Caco-2 (cell line): ENCODE data around the gene RNF214. TPM values are rescaled to one million over a fixed set of nuclear protein-coding genes. Genes with fewer than 3 reads are reported as not detected.

Experiments
- BruUV-seq: library from RNA; stranded (reverse); fragments of 400-500 nt; replicated peaks from 2 replicates; lab custom pipeline; 2021; lab: Mats Ljungman, UMichigan
- CTCF ChIA-PET: fragments of 300-600 bp; sonication (Branson Sonifier 250); formaldehyde crosslinking; loops from one replicate; lab custom pipeline; 2022; ENCODE audit warnings: antibody characterized with exemption; lab: Charles Lee
- POLR2A ChIA-PET: fragments of 300-600 bp; sonication (Branson Sonifier 250); formaldehyde crosslinking; loops from one replicate; lab custom pipeline; 2022; ENCODE audit warnings: antibody characterized with exemption; lab: Charles Lee
- DNase-seq, 2 experiments: peaks; one replicate each; pipeline versions ENCODE4 v3.0.0 to v3.0.0-alpha.2; 2020 to 2022
- H3K27me3 ChIP-seq: replicated peaks from 2 replicates; pipeline ENCODE4 v1.6.0; 2011; ENCODE audit warnings: low read length; ENCODE audit not compliant: control insufficient read depth, insufficient read depth
- H3K36me3 ChIP-seq: 2 replicates; pipeline ENCODE4 v1.5.1; 2011; ENCODE audit warnings: low read length; ENCODE audit not compliant: control insufficient read depth, insufficient read depth
- H3K4me1 ChIP-seq: fragments of 250-450 bp; sonication (Bioruptor Pico); 2 replicates; pipeline ENCODE4 v1.5.1; 2020; ENCODE audit warnings: mild to moderate bottlenecking
- H3K4me3 ChIP-seq: 2 replicates; pipeline ENCODE4 v1.5.1; 2011; ENCODE audit warnings: low read depth, mild to moderate bottlenecking, control low read depth, low read length
- H3K9me3 ChIP-seq: fragments of 250-450 bp; sonication (Bioruptor Pico); 2 replicates; pipeline ENCODE4 v1.5.1; 2020; ENCODE audit warnings: mild to moderate bottlenecking, moderate library complexity
- H3K27ac Mint-ChIP-seq: one replicate; pipeline ENCODE4 v1.8.0; 2022; ENCODE audit warnings: mixed read lengths; ENCODE audit not compliant: unreplicated experiment
- H3K27me3 Mint-ChIP-seq: one replicate; pipeline ENCODE4 v1.8.0; 2022; ENCODE audit warnings: mixed read lengths; ENCODE audit not compliant: insufficient read depth, unreplicated experiment
- H3K36me3 Mint-ChIP-seq: one replicate; pipeline ENCODE4 v1.8.0; 2022; ENCODE audit warnings: mild to moderate bottlenecking, mixed read lengths; ENCODE audit not compliant: insufficient read depth, unreplicated experiment
- H3K4me1 Mint-ChIP-seq: one replicate; pipeline ENCODE4 v1.8.0; 2022; ENCODE audit warnings: low read depth, mixed read lengths; ENCODE audit not compliant: unreplicated experiment
- H3K4me3 Mint-ChIP-seq: one replicate; pipeline ENCODE4 v1.8.0; 2022; ENCODE audit warnings: mild to moderate bottlenecking, moderate library complexity, mixed read lengths; ENCODE audit not compliant: unreplicated experiment
- H3K9me3 Mint-ChIP-seq: one replicate; pipeline ENCODE4 v1.8.0; 2022; ENCODE audit warnings: mixed read lengths; ENCODE audit not compliant: unreplicated experiment
- intact Hi-C: fragments of 100-400 bp; cut with micrococcal nuclease; formaldehyde crosslinking; loops from one replicate; pipeline ENCODE4 v1.10.0; 2022; ENCODE audit not compliant: unreplicated experiment
- total RNA-seq: library from RNA; stranded (reverse); gene quantifications from 2 replicates; pipeline ENCODE4 v1.2.3, GENCODE V29; 2022
- TF ChIP-seq, protein P1 (sequence below), 2 experiments: fragments of 200-600 bp in 1 of 2; IDR thresholded peaks; 1 replicate in 1 of 2; 2 replicates in 1 of 2; pipeline versions ENCODE4 v1.5.1 to v1.8.0; 2011 to 2022; ENCODE audit warnings: antibody characterized with exemption in 1 of 2, control low read depth in 1 of 2, inconsistent platforms in 1 of 2, low read depth in 1 of 2, low read length in 1 of 2, mild to moderate bottlenecking in 1 of 2, moderate library complexity in 1 of 2; ENCODE audit not compliant: insufficient read depth in 1 of 2, severe bottlenecking in 1 of 2, unreplicated experiment in 1 of 2

RNF214 gene
- total RNA-seq, 1 experiment from 2014 or later = 55.8 TPM

DNA sequence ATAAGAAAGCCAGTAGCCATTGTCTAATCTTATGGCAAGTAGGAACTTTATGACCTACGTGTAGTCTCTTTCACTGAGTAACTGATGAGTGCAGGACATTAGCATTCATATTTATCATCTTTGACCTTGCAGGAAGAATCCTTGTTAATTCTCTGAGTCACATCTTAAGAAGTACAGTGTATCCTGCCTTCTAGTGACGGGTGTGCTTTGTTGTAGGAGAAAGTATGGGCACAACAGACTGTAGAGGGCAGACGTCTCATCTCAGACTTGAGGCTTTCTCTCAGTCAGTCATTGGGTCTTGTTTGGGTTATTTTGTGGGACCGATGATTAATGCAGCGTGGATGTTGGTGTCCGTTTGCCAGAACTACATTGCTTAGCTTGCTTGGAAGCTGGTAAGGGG lies 6.8 kb downstream of the RNF214 start:
- Mint-ChIP-seq H3K9me3 (no peaks in the 10 kb centered on the region), H3K27ac (no peak overlapping the region), H3K36me3 (peaks cover 37% of the 10 kb centered on the region), H3K27me3 (no peaks in the 10 kb centered on the region), H3K4me1 (no peaks in the 10 kb centered on the region), H3K4me3 (no peak overlapping the region)
- ChIA-PET POLR2A (no interaction called here), CTCF (no interaction called here)
- H3K4me3 ChIP-seq = no peak overlapping the region
- H3K27me3 ChIP-seq = no peaks in the 10 kb centered on the region
- TF ChIP-seq, protein P1, sequence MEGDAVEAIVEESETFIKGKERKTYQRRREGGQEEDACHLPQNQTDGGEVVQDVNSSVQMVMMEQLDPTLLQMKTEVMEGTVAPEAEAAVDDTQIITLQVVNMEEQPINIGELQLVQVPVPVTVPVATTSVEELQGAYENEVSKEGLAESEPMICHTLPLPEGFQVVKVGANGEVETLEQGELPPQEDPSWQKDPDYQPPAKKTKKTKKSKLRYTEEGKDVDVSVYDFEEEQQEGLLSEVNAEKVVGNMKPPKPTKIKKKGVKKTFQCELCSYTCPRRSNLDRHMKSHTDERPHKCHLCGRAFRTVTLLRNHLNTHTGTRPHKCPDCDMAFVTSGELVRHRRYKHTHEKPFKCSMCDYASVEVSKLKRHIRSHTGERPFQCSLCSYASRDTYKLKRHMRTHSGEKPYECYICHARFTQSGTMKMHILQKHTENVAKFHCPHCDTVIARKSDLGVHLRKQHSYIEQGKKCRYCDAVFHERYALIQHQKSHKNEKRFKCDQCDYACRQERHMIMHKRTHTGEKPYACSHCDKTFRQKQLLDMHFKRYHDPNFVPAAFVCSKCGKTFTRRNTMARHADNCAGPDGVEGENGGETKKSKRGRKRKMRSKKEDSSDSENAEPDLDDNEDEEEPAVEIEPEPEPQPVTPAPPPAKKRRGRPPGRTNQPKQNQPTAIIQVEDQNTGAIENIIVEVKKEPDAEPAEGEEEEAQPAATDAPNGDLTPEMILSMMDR (IDR thresholded peaks at IDR 0.05; ENCODE audit: insufficient read depth in 1 of 2, low read depth in 1 of 2, low read length in 1 of 2, severe bottlenecking in 1 of 2, unreplicated experiment in 1 of 2) = no peak
- intact Hi-C loops = no loop called here
- H3K9me3 ChIP-seq = no peaks in the 10 kb centered on the region
- DNase-seq = no peak
- no TSS peak for BruUV-seq
- no peaks in the 10 kb centered on the region for H3K36me3 ChIP-seq
- H3K4me1 ChIP-seq = no peaks in the 10 kb centered on the region

DNA sequence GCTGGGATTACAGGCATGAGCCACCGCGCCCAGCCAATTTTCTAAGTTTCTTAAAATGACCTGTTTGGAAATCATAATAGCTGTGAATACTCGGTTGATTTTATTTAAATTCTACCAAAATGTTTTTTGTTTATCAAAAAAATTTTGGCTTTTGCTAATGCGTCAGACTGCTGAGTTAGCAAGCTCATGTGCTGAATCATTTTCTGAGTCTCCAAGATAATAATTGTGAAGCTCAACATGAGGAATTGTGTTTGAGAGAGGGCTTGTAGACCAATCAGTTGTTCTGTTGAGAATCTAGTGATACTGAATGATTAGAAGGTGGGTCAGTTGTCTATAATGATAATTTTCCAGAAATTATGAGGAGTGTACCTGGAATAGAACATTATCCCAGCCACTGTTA lies 15.9 kb downstream of the RNF214 start:
- Histone ChIP-seq H3K4me1 (no peaks in the 10 kb centered on the region), H3K9me3 (no peaks in the 10 kb centered on the region), H3K4me3 (no peak overlapping the region), H3K27me3 (no peaks in the 10 kb centered on the region), H3K36me3 (peaks cover 5% of the 10 kb centered on the region)
- Mint-ChIP-seq H3K27ac (no peak overlapping the region), H3K9me3 (no peaks in the 10 kb centered on the region), H3K4me1 (no peaks in the 10 kb centered on the region), H3K4me3 (no peak overlapping the region), H3K27me3 (no peaks in the 10 kb centered on the region), H3K36me3 (peaks cover 63% of the 10 kb centered on the region)
- TF ChIP-seq, protein P1 (IDR thresholded peaks at IDR 0.05; ENCODE audit: insufficient read depth in 1 of 2, low read depth in 1 of 2, low read length in 1 of 2, severe bottlenecking in 1 of 2, unreplicated experiment in 1 of 2) = no peak
- intact Hi-C loops = no loop called here
- no peak for DNase-seq
- no TSS peak for BruUV-seq
- CTCF ChIA-PET = interaction anchor here (1.4 kb wide), 1 partner anchor 13 kb away, joined by 4 read pairs; no protein-coding TSS in a partner anchor
- POLR2A ChIA-PET = no interaction called here

DNA sequence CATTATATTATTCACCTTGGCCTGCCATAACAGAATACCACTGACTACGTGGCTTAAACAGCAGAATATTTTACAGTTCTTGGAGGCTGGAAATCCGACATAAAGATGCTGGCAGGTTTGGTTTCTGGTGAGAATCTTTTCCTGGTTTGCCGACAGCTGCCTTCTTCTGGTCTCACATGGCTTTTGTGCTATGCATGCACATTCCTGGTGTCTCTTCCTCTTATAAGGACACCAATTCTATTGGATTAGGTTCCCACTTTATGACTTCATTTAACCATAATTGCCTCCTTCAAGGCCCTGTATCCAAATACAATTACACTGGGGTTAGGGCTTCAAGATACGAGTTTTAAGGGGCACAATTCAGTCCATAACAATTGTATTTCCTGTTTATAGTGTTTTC lies 17.1 kb downstream of the RNF214 start:
- H3K4me3 ChIP-seq = no peak overlapping the region
- Mint-ChIP-seq H3K36me3 (peaks cover 61% of the 10 kb centered on the region), H3K9me3 (no peaks in the 10 kb centered on the region), H3K27ac (no peak overlapping the region), H3K27me3 (no peaks in the 10 kb centered on the region), H3K4me3 (no peak overlapping the region), H3K4me1 (no peaks in the 10 kb centered on the region)
- DNase-seq = no peak
- intact Hi-C loops = no loop called here
- ChIA-PET POLR2A (no interaction called here), CTCF (no interaction called here)
- H3K27me3 ChIP-seq = no peaks in the 10 kb centered on the region
- no peaks in the 10 kb centered on the region for H3K9me3 ChIP-seq
- peaks cover 7% of the 10 kb centered on the region for H3K36me3 ChIP-seq
- TF ChIP-seq, protein P1 (IDR thresholded peaks at IDR 0.05; ENCODE audit: insufficient read depth in 1 of 2, low read depth in 1 of 2, low read length in 1 of 2, severe bottlenecking in 1 of 2, unreplicated experiment in 1 of 2) = no peak
- no peaks in the 10 kb centered on the region for H3K4me1 ChIP-seq
- no TSS peak for BruUV-seq
